Measurements from ENCODE around the gene CYP20A1. TPM values are rescaled to one million over a fixed set of nuclear protein-coding genes. Genes with fewer than 3 reads are reported as not detected.
"Not testable (repeated sequence)": the region's sequence is repeated elsewhere in the genome, so short reads cannot be mapped to it uniquely, and the experiment has no call there.

Gene CYP20A1
- total RNA-seq, 2 experiments from 2014 or later: 12.0 to 12.2 TPM

- no peak for DNase-seq
- H3K4me3 Mint-ChIP-seq: peak overlapping the region; percentile 94
- no peaks in the 10 kb centered on the region for H3K9me3 Mint-ChIP-seq
- intact Hi-C loops (cut with micrococcal nuclease): loop anchor here (1.0 to 10.0 kb wide), 11 partner anchors 297 to 1205 kb away; partner anchors contain the start of genes FAM117B, FZD7, ICA1L and NOP58
- no peaks in the 10 kb centered on the region for H3K27me3 Mint-ChIP-seq (ENCODE audit: low read depth)
- H3K36me3 Mint-ChIP-seq (ENCODE audit: low read depth): peaks cover 21% of the 10 kb centered on the region
- peaks cover 34% of the 10 kb centered on the region for H3K4me1 Mint-ChIP-seq (ENCODE audit: low read depth)
- H3K27ac Mint-ChIP-seq: peak overlapping the region; percentile 98
- CTCF ChIA-PET: interaction anchor here (0.6 to 2.2 kb wide), 4 partner anchors 10 to 859 kb away, joined by 3 to 6 read pairs (median 4); no protein-coding TSS in a partner anchor
Observed at GRCh38 chr2:203238292-203238703, 520 bp upstream of the CYP20A1 start.

GRCh38 chr2:203240491-203240890, 1.7 kb downstream of the CYP20A1 start:
- H3K36me3 Mint-ChIP-seq (ENCODE audit: low read depth): peaks cover 25% of the 10 kb centered on the region
- peaks cover 40% of the 10 kb centered on the region for H3K4me1 Mint-ChIP-seq (ENCODE audit: low read depth)
- peak overlapping the region; percentile 94 for H3K4me3 Mint-ChIP-seq
- intact Hi-C loops (cut with micrococcal nuclease): no loop called here
- H3K9me3 Mint-ChIP-seq: no peaks in the 10 kb centered on the region
- no peak for DNase-seq
- peak overlapping the region; percentile 98 for H3K27ac Mint-ChIP-seq
- H3K27me3 Mint-ChIP-seq (ENCODE audit: low read depth): no peaks in the 10 kb centered on the region
- CTCF ChIA-PET: no interaction called here

- H3K36me3 Mint-ChIP-seq (ENCODE audit: low read depth): peaks cover 31% of the 10 kb centered on the region
- H3K4me3 Mint-ChIP-seq: no peak overlapping the region
- CTCF ChIA-PET: interaction anchor here (0.6 kb wide), 1 partner anchor 1269 kb away, joined by 3 read pairs; no protein-coding TSS in a partner anchor
- intact Hi-C loops (cut with micrococcal nuclease): no loop called here
- DNase-seq: no peak
- no peaks in the 10 kb centered on the region for H3K9me3 Mint-ChIP-seq
- no peaks in the 10 kb centered on the region for H3K27me3 Mint-ChIP-seq (ENCODE audit: low read depth)
- H3K4me1 Mint-ChIP-seq (ENCODE audit: low read depth): peaks cover 43% of the 10 kb centered on the region
- H3K27ac Mint-ChIP-seq: no peak overlapping the region
Observed at GRCh38 chr2:203242518-203242917, 3.7 kb downstream of the CYP20A1 start.

- CTCF ChIA-PET: no interaction called here
- peaks cover 18% of the 10 kb centered on the region for H3K4me1 Mint-ChIP-seq (ENCODE audit: low read depth)
- intact Hi-C loops (cut with micrococcal nuclease): no loop called here
- H3K27me3 Mint-ChIP-seq (ENCODE audit: low read depth): no peaks in the 10 kb centered on the region
- no peaks in the 10 kb centered on the region for H3K9me3 Mint-ChIP-seq
- H3K4me3 Mint-ChIP-seq: no peak overlapping the region
- DNase-seq: no peak
- peaks cover 20% of the 10 kb centered on the region for H3K36me3 Mint-ChIP-seq (ENCODE audit: low read depth)
- no peak overlapping the region for H3K27ac Mint-ChIP-seq
Observed at GRCh38 chr2:203246646-203247045, 7.8 kb downstream of the CYP20A1 start.

- no peak overlapping the region for H3K4me3 Mint-ChIP-seq
- intact Hi-C loops (cut with micrococcal nuclease): no loop called here
Observed at GRCh38 chr2:203252818-203253217, 14.0 kb downstream of the CYP20A1 start.

GRCh38 chr2:203253422-203254095, 14.7 kb downstream of the CYP20A1 start:
- H3K9me3 Mint-ChIP-seq; H3K27me3 Mint-ChIP-seq (ENCODE audit: low read depth); DNase-seq; H3K4me1 Mint-ChIP-seq (ENCODE audit: low read depth); H3K4me3 Mint-ChIP-seq; intact Hi-C loops (cut with micrococcal nuclease); H3K27ac Mint-ChIP-seq; CTCF ChIA-PET: not testable (repeated sequence)
- peaks cover 40% of the 10 kb centered on the region for H3K36me3 Mint-ChIP-seq (ENCODE audit: low read depth)

More at GRCh38 chr2:203252818-203253217, 14.0 kb downstream of the CYP20A1 start:
- no peaks in the 10 kb centered on the region for H3K4me1 Mint-ChIP-seq (ENCODE audit: low read depth)
- no peaks in the 10 kb centered on the region for H3K27me3 Mint-ChIP-seq (ENCODE audit: low read depth)
- no peak overlapping the region for H3K27ac Mint-ChIP-seq
- CTCF ChIA-PET: no interaction called here
- H3K9me3 Mint-ChIP-seq: no peaks in the 10 kb centered on the region
- DNase-seq: no peak
- peaks cover 38% of the 10 kb centered on the region for H3K36me3 Mint-ChIP-seq (ENCODE audit: low read depth)

GRCh38 chr2:203261326-203262159, 22.7 kb downstream of the CYP20A1 start:
- intact Hi-C loops (cut with micrococcal nuclease): no loop called here
- peaks cover 20% of the 10 kb centered on the region for H3K36me3 Mint-ChIP-seq (ENCODE audit: low read depth)
- no peaks in the 10 kb centered on the region for H3K9me3 Mint-ChIP-seq
- CTCF ChIA-PET: no interaction called here
- H3K4me3 Mint-ChIP-seq: no peak overlapping the region
- no peak for DNase-seq
- H3K27ac Mint-ChIP-seq: no peak overlapping the region
- H3K27me3 Mint-ChIP-seq (ENCODE audit: low read depth): no peaks in the 10 kb centered on the region
- no peaks in the 10 kb centered on the region for H3K4me1 Mint-ChIP-seq (ENCODE audit: low read depth)

GRCh38 chr2:203279288-203279687, 40.5 kb downstream of the CYP20A1 start:
- H3K36me3 Mint-ChIP-seq (ENCODE audit: low read depth): peaks cover 13% of the 10 kb centered on the region
- no peak for DNase-seq
- CTCF ChIA-PET: no interaction called here
- no peak overlapping the region for H3K4me3 Mint-ChIP-seq
- no peak overlapping the region for H3K27ac Mint-ChIP-seq
- intact Hi-C loops (cut with micrococcal nuclease): no loop called here
- no peaks in the 10 kb centered on the region for H3K27me3 Mint-ChIP-seq (ENCODE audit: low read depth)
- H3K9me3 Mint-ChIP-seq: no peaks in the 10 kb centered on the region
- no peaks in the 10 kb centered on the region for H3K4me1 Mint-ChIP-seq (ENCODE audit: low read depth)

GRCh38 chr2:203280428-203281064, 41.7 kb downstream of the CYP20A1 start:
- Mint-ChIP-seq H3K36me3 (ENCODE audit: low read depth) (peaks cover 15% of the 10 kb centered on the region), H3K4me1 (ENCODE audit: low read depth) (no peaks in the 10 kb centered on the region), H3K9me3 (no peaks in the 10 kb centered on the region), H3K4me3 (no peak overlapping the region), H3K27me3 (ENCODE audit: low read depth) (no peaks in the 10 kb centered on the region), H3K27ac (no peak overlapping the region)
- intact Hi-C loops (cut with micrococcal nuclease): no loop called here
- CTCF ChIA-PET: interaction anchor here (0.6 to 0.7 kb wide), 2 partner anchors 31 to 51 kb away, joined by 3 read pairs; no protein-coding TSS in a partner anchor
- DNase-seq: no peak

- Mint-ChIP-seq H3K4me3 (no peak overlapping the region), H3K27ac (no peak overlapping the region), H3K36me3 (ENCODE audit: low read depth) (peaks cover 18% of the 10 kb centered on the region), H3K4me1 (ENCODE audit: low read depth) (no peaks in the 10 kb centered on the region), H3K27me3 (ENCODE audit: low read depth) (no peaks in the 10 kb centered on the region), H3K9me3 (no peaks in the 10 kb centered on the region)
- CTCF ChIA-PET: no interaction called here
- intact Hi-C loops (cut with micrococcal nuclease): no loop called here
- DNase-seq: no peak
Observed at GRCh38 chr2:203282101-203282500, 43.3 kb downstream of the CYP20A1 start.

- Mint-ChIP-seq H3K27me3 (ENCODE audit: low read depth) (no peaks in the 10 kb centered on the region), H3K4me1 (ENCODE audit: low read depth) (no peaks in the 10 kb centered on the region), H3K4me3 (no peak overlapping the region), H3K27ac (no peak overlapping the region), H3K9me3 (no peaks in the 10 kb centered on the region), H3K36me3 (ENCODE audit: low read depth) (peaks cover 15% of the 10 kb centered on the region)
- intact Hi-C loops (cut with micrococcal nuclease): no loop called here
- CTCF ChIA-PET: no interaction called here
- no peak for DNase-seq
Observed at GRCh38 chr2:203286532-203286931, 47.7 kb downstream of the CYP20A1 start.

- intact Hi-C loops (cut with micrococcal nuclease): no loop called here
- H3K4me1 Mint-ChIP-seq (ENCODE audit: low read depth): no peaks in the 10 kb centered on the region
- H3K27ac Mint-ChIP-seq: no peak overlapping the region
- no peaks in the 10 kb centered on the region for H3K9me3 Mint-ChIP-seq
- H3K4me3 Mint-ChIP-seq: no peak overlapping the region
- H3K36me3 Mint-ChIP-seq (ENCODE audit: low read depth): peaks cover 6% of the 10 kb centered on the region
- CTCF ChIA-PET: no interaction called here
- no peaks in the 10 kb centered on the region for H3K27me3 Mint-ChIP-seq (ENCODE audit: low read depth)
- no peak for DNase-seq
Observed at GRCh38 chr2:203301667-203302066, 62.8 kb downstream of the CYP20A1 start.

Measured in activated naive CD4-positive, alpha-beta T cell treated with anti-CD3 and anti-CD28 coated beads for 36 hours (primary cell).